ENCODE results near the gene EDAR.
A peak's percentile ranks its signal among the peaks of the same experiment; 100 is the strongest.

Gene EDAR

GRCh38 chr2:108870069-108870644 lies 118.9 kb downstream of the EDAR start:
- in situ Hi-C loops (cut with MboI; ENCODE audit: low pct_unique_long_range_greater_than_20kb, low sequenced_read_pairs, unreplicated experiment) = loop anchor here (25.0 kb wide), 1 partner anchor 92 kb away; no protein-coding TSS in a partner anchor
- DNase-seq (ENCODE audit: low spot score) = no peak
- no peak for TF ChIP-seq CTCF (IDR thresholded peaks at IDR 0.05; ENCODE audit: extremely low read depth, insufficient read depth, missing control alignments)

- no peak for TF ChIP-seq CTCF (IDR thresholded peaks at IDR 0.05; ENCODE audit: extremely low read depth, insufficient read depth, missing control alignments)
- no peak for DNase-seq (ENCODE audit: low spot score)
- in situ Hi-C loops (cut with MboI; ENCODE audit: low pct_unique_long_range_greater_than_20kb, low sequenced_read_pairs, unreplicated experiment) = loop anchor here (25.0 kb wide), 1 partner anchor 93 kb away; no protein-coding TSS in a partner anchor
These were observed 119.5 kb downstream of the EDAR start for GRCh38 chr2:108869542-108869941.

- no peak for TF ChIP-seq CTCF (IDR thresholded peaks at IDR 0.05; ENCODE audit: extremely low read depth, insufficient read depth, missing control alignments)
- no peak for DNase-seq (ENCODE audit: low spot score)
- in situ Hi-C loops (cut with MboI; ENCODE audit: low pct_unique_long_range_greater_than_20kb, low sequenced_read_pairs, unreplicated experiment) = loop anchor here (25.0 kb wide), 1 partner anchor 93 kb away; no protein-coding TSS in a partner anchor
These were observed 120.1 kb downstream of the EDAR start for GRCh38 chr2:108868911-108869310.

GRCh38 chr2:108866041-108866440 lies 123.0 kb downstream of the EDAR start:
- no peak for DNase-seq (ENCODE audit: low spot score)
- no peak for TF ChIP-seq CTCF (IDR thresholded peaks at IDR 0.05; ENCODE audit: extremely low read depth, insufficient read depth, missing control alignments)
- in situ Hi-C loops (cut with MboI; ENCODE audit: low pct_unique_long_range_greater_than_20kb, low sequenced_read_pairs, unreplicated experiment) = loop anchor here (25.0 kb wide), 1 partner anchor 96 kb away; no protein-coding TSS in a partner anchor

- DNase-seq (ENCODE audit: low spot score) = no peak
- no peak for TF ChIP-seq CTCF (IDR thresholded peaks at IDR 0.05; ENCODE audit: extremely low read depth, insufficient read depth, missing control alignments)
- in situ Hi-C loops (cut with MboI; ENCODE audit: low pct_unique_long_range_greater_than_20kb, low sequenced_read_pairs, unreplicated experiment) = loop anchor here (25.0 kb wide), 1 partner anchor 103 kb away; no protein-coding TSS in a partner anchor
These were observed 130.1 kb downstream of the EDAR start for GRCh38 chr2:108858894-108859293.

- DNase-seq (ENCODE audit: low spot score) = no peak
- in situ Hi-C loops (cut with MboI; ENCODE audit: low pct_unique_long_range_greater_than_20kb, low sequenced_read_pairs, unreplicated experiment) = loop anchor here (25.0 kb wide), 1 partner anchor 107 kb away; no protein-coding TSS in a partner anchor
- peak; percentile 25 for TF ChIP-seq CTCF (IDR thresholded peaks at IDR 0.05; ENCODE audit: extremely low read depth, insufficient read depth, missing control alignments)
These were observed 133.8 kb downstream of the EDAR start for GRCh38 chr2:108855194-108855593.
